HepG2 (cell line): ENCODE measurements around the gene BEST2. TPM values are rescaled to one million over a fixed set of nuclear protein-coding genes. Genes with fewer than 3 reads are reported as not detected.

ENCODE experiments used
- ATF4 ChIP-seq, 2 experiments: fragments of 450-650 bp in 1 of 2; sonication (generic) in 1 of 2; formaldehyde crosslinking; IDR thresholded peaks; 2 replicates each; pipeline versions ENCODE4 v1.5.0 to v1.8.0; 2020 to 2022; ENCODE audit warnings: mild to moderate bottlenecking in 1 of 2, missing genetic modification reagents in 1 of 2
- BCLAF1 ChIP-seq: fragments of 450-650 bp; IDR thresholded peaks from 2 replicates; pipeline ENCODE4 v1.6.1; 2017; ENCODE audit warnings: mild to moderate bottlenecking
- GABPB1 ChIP-seq: IDR thresholded peaks from 2 replicates; pipeline ENCODE4 v1.6.1; 2016; ENCODE audit warnings: mild to moderate bottlenecking, missing genetic modification reagents, moderate library complexity, missing compliant biosample characterization
- GATAD2A ChIP-seq: IDR thresholded peaks from 2 replicates; pipeline ENCODE4 v1.6.1; 2016
- KDM2A ChIP-seq: sonication (generic); formaldehyde crosslinking; IDR thresholded peaks from 2 replicates; pipeline ENCODE4 v1.4.0; 2020; ENCODE audit warnings: low read depth, missing genetic modification reagents, borderline replicate concordance
- MTA1 ChIP-seq: sonication (generic); formaldehyde crosslinking; IDR thresholded peaks from 2 replicates; pipeline ENCODE4 v1.4.0; 2020; ENCODE audit warnings: missing genetic modification reagents, mild to moderate bottlenecking, borderline replicate concordance
- MXD4 ChIP-seq: IDR thresholded peaks from 2 replicates; pipeline ENCODE4 v1.6.1; 2016; ENCODE audit warnings: mild to moderate bottlenecking, missing biosample characterization, missing genetic modification reagents
- POLR2G ChIP-seq: fragments of 200-400 bp; formaldehyde crosslinking; IDR thresholded peaks from 2 replicates; pipeline ENCODE4 v1.6.1; 2018; ENCODE audit warnings: mild to moderate bottlenecking, low read depth, low read length, moderate library complexity
- PPARG ChIP-seq: conservative IDR thresholded peaks from 2 replicates; pipeline ENCODE4 v1.6.1; 2016; ENCODE audit warnings: missing biosample characterization, missing genetic modification reagents
- RNF219 ChIP-seq: sonication (generic); formaldehyde crosslinking; IDR thresholded peaks from 2 replicates; pipeline ENCODE4 v1.5.0; 2020; ENCODE audit warnings: mild to moderate bottlenecking, missing genetic modification reagents
- SAP130 ChIP-seq: IDR thresholded peaks from 2 replicates; pipeline ENCODE4 v1.6.1; 2016; ENCODE audit warnings: low read depth
- SP2 ChIP-seq: sonication (generic); formaldehyde crosslinking; IDR thresholded peaks from 2 replicates; pipeline ENCODE4 v1.5.1; 2020; ENCODE audit warnings: mild to moderate bottlenecking, missing genetic modification reagents
- SP5 ChIP-seq: IDR thresholded peaks from 2 replicates; pipeline ENCODE4 v1.6.1; 2016; ENCODE audit warnings: low read depth, borderline replicate concordance
- UBTF ChIP-seq: sonication (generic); formaldehyde crosslinking; IDR thresholded peaks from 2 replicates; pipeline ENCODE4 v1.4.0; 2020; ENCODE audit warnings: mild to moderate bottlenecking, missing genetic modification reagents
- YY1 ChIP-seq: IDR thresholded peaks from 2 replicates; pipeline ENCODE4 v1.6.1; 2011; ENCODE audit warnings: low read length, low read depth, moderate library complexity, mild to moderate bottlenecking; ENCODE audit not compliant: insufficient read depth, insufficient replicate concordance
- ZNF354B ChIP-seq: sonication (generic); formaldehyde crosslinking; IDR thresholded peaks from 2 replicates; pipeline ENCODE4 v1.8.0; 2022; ENCODE audit warnings: mild to moderate bottlenecking, missing genetic modification reagents
- ZNF468 ChIP-seq: sonication (generic); formaldehyde crosslinking; IDR thresholded peaks from 2 replicates; pipeline ENCODE4 v1.8.0; 2022; ENCODE audit warnings: mild to moderate bottlenecking, moderate library complexity, missing genetic modification reagents
- polyA plus RNA-seq, 8 experiments: library from polyadenylated mRNA; depleted of rRNA in 3 of 8; stranded (reverse) in 7 of 8; unstranded in 1 of 8; fragments of >200 nt; fragmentation: Illumina TruSeq in 4 of 8; extraction: Trizol in 4 of 8; gene quantifications; 2 replicates each; pipeline versions ENCODE4 v1.2.1 to v1.2.3, GENCODE V29; 2011 to 2016; ENCODE audit warnings: low read depth in 4 of 8, missing spikeins in 1 of 8, mixed read lengths in 1 of 8; ENCODE audit not compliant: insufficient read depth in 1 of 8
- total RNA-seq, 5 experiments: library from RNA; depleted of rRNA; stranded (reverse); fragments of >200 nt; fragmentation: Illumina TruSeq; extraction: Trizol; gene quantifications; 2 replicates each; pipeline ENCODE4 v1.2.3, GENCODE V29; 2016; ENCODE audit warnings: low read depth in 1 of 5

BEST2 gene
- total and polyA plus RNA-seq, 2 of the 13 experiments (the other 11 are each of a cell fraction or from before 2014, with no cell fraction given), result not detected

- no peak for TF ChIP-seq BCLAF1
- TF ChIP-seq MTA1 (CRISPR knock-in tag), result peak; percentile 37; the same call in 1 of the 2 replicates
- peak; percentile 43; the same call in 1 of the 2 replicates for TF ChIP-seq POLR2G
- TF ChIP-seq ZNF354B (CRISPR knock-in tag), result no peak
- TF ChIP-seq PPARG, result no peak
- no peak for TF ChIP-seq SP5 (CRISPR knock-in tag)
- TF ChIP-seq UBTF (CRISPR knock-in tag), result peak; percentile 43; the same call in 1 of the 2 replicates
- peak; percentile 65; the same call in 1 of the 2 replicates for TF ChIP-seq SAP130 (CRISPR knock-in tag)
- TF ChIP-seq MXD4 (CRISPR knock-in tag), result 0 out of 2 replicates have a peak, but pooled peaks have one; percentile 28
- TF ChIP-seq ATF4 (CRISPR knock-in tag; IDR thresholded peaks at IDR 0.05), result no peak
- no peak for TF ChIP-seq SP2 (CRISPR knock-in tag)
- TF ChIP-seq YY1, result peak; percentile 40
- peak; percentile 83; the same call in 1 of the 2 replicates for TF ChIP-seq GABPB1
- TF ChIP-seq KDM2A (CRISPR knock-in tag), result peak; percentile 12; the same call in 1 of the 2 replicates
- peak; percentile 48 for TF ChIP-seq GATAD2A
- no peak for TF ChIP-seq RNF219 (CRISPR knock-in tag)
- TF ChIP-seq ZNF468 (CRISPR knock-in tag), result peak; percentile 34; the same call in 1 of the 2 replicates
Observed at GRCh38 chr19:12778017-12778904, 26.7 kb downstream of the BEST2 start (continued).
